ENCODE measurements around the gene TRIM41.
"Not testable (repeated sequence)": the region's sequence is repeated elsewhere in the genome, so short reads cannot be mapped to it uniquely, and the experiment has no call there.

TRIM41 gene

GRCh38 chr5:181259283-181259682, 36.2 kb downstream of the TRIM41 start:
- DNase-seq: no peak

GRCh38 chr5:181259974-181260719, 37.1 kb downstream of the TRIM41 start:
- no peak for DNase-seq

GRCh38 chr5:181260720-181261319, 37.7 kb downstream of the TRIM41 start, which contains the start of gene TRIM52:
Gene TRIM52, minus strand, starts transcription at chr5:181261143. Its CDS starts 330 bp downstream, at chr5:181260813.
- no peak for DNase-seq

- no peak for DNase-seq
Observed at GRCh38 chr5:181261320-181262049, 38.4 kb downstream of the TRIM41 start.

GRCh38 chr5:181263633-181264032, 40.6 kb downstream of the TRIM41 start:
- no peak for DNase-seq

- no peak for DNase-seq
Observed at GRCh38 chr5:181265092-181265671, 42.1 kb downstream of the TRIM41 start.

- DNase-seq: not testable (repeated sequence)
Observed at GRCh38 chr5:181267291-181267904, 44.3 kb downstream of the TRIM41 start.

- not testable (repeated sequence) for DNase-seq
Observed at GRCh38 chr5:181267907-181268306, 44.8 kb downstream of the TRIM41 start.

GRCh38 chr5:181271081-181271480, 48.0 kb downstream of the TRIM41 start:
- DNase-seq: no peak

GRCh38 chr5:181273433-181273744, 50.3 kb downstream of the TRIM41 start:
- not testable (repeated sequence) for DNase-seq

GRCh38 chr5:181280251-181280762, 57.2 kb downstream of the TRIM41 start:
- no peak for DNase-seq

GRCh38 chr5:181281077-181281983, 58.2 kb downstream of the TRIM41 start:
- no peak for DNase-seq

- DNase-seq: no peak
Observed at GRCh38 chr5:181281984-181282316, 58.9 kb downstream of the TRIM41 start.

- not testable (repeated sequence) for DNase-seq
Observed at GRCh38 chr5:181282415-181282814, 59.3 kb downstream of the TRIM41 start.

- no peak for DNase-seq
Observed at GRCh38 chr5:181282874-181283273, 59.8 kb downstream of the TRIM41 start.

GRCh38 chr5:181283347-181283746, 60.3 kb downstream of the TRIM41 start:
- DNase-seq: no peak

- not testable (repeated sequence) for DNase-seq
Observed at GRCh38 chr5:181283841-181284755, 61.0 kb downstream of the TRIM41 start.
